Lower lobe of right lung (tissue), 2 donors: ENCODE results near the gene PUDP. TPM values are rescaled to one million over a fixed set of nuclear protein-coding genes. Genes with fewer than 3 reads are reported as not detected.

Experiments
- ATAC-seq, 2 donors: fragments of 200-7000 bp; cut with Tn5 transposase; one replicate each; pipeline ENCODE4 v1.9.1; 2020 to 2022; ENCODE audit warnings: mild to moderate bottlenecking in 2 of 2, moderate library complexity in 2 of 2
- DNase-seq: peaks from one replicate; pipeline ENCODE4 v3.0.0-alpha.2; 2020
- H3K27ac ChIP-seq: fragments of 200-600 bp; one replicate; pipeline ENCODE4 v1.8.0; 2022
- H3K27me3 ChIP-seq: fragments of 200-600 bp; one replicate; pipeline ENCODE4 v1.8.0; 2022; ENCODE audit warnings: low read depth
- H3K36me3 ChIP-seq: fragments of 200-600 bp; one replicate; pipeline ENCODE4 v1.8.0; 2022; ENCODE audit warnings: mild to moderate bottlenecking
- H3K4me1 ChIP-seq: fragments of 200-600 bp; one replicate; pipeline ENCODE4 v1.8.0; 2022
- H3K4me3 ChIP-seq: fragments of 200-600 bp; one replicate; pipeline ENCODE4 v1.8.0; 2022; ENCODE audit warnings: mild to moderate bottlenecking
- H3K9me3 ChIP-seq: fragments of 200-600 bp; one replicate; pipeline ENCODE4 v1.8.0; 2022
- intact Hi-C: fragments of 100-400 bp; cut with DNase I; formaldehyde crosslinking; loops from one replicate; pipeline ENCODE4 v1.11.0; 2022
- total RNA-seq: library from RNA; stranded (reverse); fragmentation: NEBNext Ultra II Directional; extraction: Animal tissue kit (Norgen Biotek cat#: 25700); gene quantifications from one replicate; pipeline ENCODE4 v1.2.1, GENCODE V29; 2021
- TF ChIP-seq, protein P1 (sequence below): fragments of 200-600 bp; IDR thresholded peaks from one replicate; pipeline ENCODE4 v1.8.0; 2022; ENCODE audit warnings: antibody characterized with exemption, mild to moderate bottlenecking
- donor health status: DM: no; HTN: yes; CAD: no; lungs with severe emphysema.

The PUDP gene
- total RNA-seq, 1 donor from 2014 or later = 19.8 TPM

DNA sequence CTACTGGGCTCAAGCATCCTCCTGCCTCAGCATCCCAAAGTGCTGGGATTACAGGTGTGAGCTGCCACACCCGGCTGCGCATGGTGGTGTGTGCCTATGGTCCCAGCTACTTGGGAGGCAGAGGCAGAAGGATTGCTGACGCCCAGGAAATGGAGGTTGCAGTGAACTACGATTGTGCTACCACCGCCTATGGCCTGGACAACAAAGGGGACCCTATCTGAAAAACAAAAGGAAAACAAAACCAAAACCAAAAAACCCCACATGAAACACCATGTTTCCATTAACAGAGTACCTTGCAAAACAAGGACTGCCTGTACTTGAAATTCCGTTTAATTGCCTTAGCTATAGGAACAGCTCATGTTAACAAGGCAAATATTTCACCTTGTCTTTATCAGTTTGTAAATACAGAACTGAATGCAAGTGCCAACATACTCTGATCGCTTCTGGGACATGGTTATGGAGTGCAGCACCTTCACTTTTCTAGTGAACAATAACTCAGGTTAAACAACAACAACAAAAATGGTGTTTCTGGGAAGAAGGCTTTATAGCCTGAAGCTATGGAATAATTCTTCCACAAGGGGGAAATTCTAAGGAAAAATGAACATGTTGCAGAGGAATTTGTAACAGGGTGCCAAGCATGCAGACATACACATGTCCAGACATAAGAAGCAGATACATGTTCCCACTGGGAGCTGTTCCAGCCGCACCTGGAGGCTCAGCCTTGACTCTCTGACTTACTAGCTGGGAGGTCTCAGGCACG lies 73.6 kb downstream of the PUDP start:
- no peaks in the 10 kb centered on the region for H3K36me3 ChIP-seq
- intact Hi-C loops = no loop called here
- no peaks in the 10 kb centered on the region for H3K27me3 ChIP-seq
- ATAC-seq (peak in 1 of 2 donors; percentile 68), DNase-seq (no peak)
- no peak overlapping the region for H3K4me3 ChIP-seq
- H3K9me3 ChIP-seq = no peaks in the 10 kb centered on the region
- TF ChIP-seq, protein P1, sequence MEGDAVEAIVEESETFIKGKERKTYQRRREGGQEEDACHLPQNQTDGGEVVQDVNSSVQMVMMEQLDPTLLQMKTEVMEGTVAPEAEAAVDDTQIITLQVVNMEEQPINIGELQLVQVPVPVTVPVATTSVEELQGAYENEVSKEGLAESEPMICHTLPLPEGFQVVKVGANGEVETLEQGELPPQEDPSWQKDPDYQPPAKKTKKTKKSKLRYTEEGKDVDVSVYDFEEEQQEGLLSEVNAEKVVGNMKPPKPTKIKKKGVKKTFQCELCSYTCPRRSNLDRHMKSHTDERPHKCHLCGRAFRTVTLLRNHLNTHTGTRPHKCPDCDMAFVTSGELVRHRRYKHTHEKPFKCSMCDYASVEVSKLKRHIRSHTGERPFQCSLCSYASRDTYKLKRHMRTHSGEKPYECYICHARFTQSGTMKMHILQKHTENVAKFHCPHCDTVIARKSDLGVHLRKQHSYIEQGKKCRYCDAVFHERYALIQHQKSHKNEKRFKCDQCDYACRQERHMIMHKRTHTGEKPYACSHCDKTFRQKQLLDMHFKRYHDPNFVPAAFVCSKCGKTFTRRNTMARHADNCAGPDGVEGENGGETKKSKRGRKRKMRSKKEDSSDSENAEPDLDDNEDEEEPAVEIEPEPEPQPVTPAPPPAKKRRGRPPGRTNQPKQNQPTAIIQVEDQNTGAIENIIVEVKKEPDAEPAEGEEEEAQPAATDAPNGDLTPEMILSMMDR = peak; percentile 7
- H3K4me1 ChIP-seq = no peaks in the 10 kb centered on the region
- H3K27ac ChIP-seq = no peak overlapping the region

DNA sequence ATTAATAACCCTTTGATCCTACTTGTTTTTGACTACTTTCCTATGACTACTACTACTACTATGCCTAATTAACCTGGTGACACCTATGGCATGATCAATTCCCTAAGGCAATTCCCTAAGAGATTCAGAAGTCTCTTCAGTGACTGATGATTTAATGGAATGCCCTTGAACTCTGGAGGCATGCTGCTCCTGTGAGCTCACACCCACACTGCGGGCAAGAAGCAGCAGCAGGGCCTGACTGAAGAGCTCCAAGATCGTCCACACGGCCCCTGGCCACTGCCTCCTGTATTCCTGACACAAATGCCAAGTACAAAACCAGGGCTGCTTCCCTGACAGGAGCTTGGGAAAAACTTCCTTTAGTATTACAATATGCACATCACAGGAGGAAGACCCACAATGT lies 74.6 kb downstream of the PUDP start:
- Histone ChIP-seq H3K27me3 (no peaks in the 10 kb centered on the region), H3K36me3 (no peaks in the 10 kb centered on the region), H3K4me3 (no peak overlapping the region), H3K27ac (no peak overlapping the region), H3K4me1 (no peaks in the 10 kb centered on the region), H3K9me3 (no peaks in the 10 kb centered on the region)
- TF ChIP-seq, protein P1 = no peak
- ATAC-seq (peak in 1 of 2 donors; percentile 38), DNase-seq (no peak)
- intact Hi-C loops = no loop called here

DNA sequence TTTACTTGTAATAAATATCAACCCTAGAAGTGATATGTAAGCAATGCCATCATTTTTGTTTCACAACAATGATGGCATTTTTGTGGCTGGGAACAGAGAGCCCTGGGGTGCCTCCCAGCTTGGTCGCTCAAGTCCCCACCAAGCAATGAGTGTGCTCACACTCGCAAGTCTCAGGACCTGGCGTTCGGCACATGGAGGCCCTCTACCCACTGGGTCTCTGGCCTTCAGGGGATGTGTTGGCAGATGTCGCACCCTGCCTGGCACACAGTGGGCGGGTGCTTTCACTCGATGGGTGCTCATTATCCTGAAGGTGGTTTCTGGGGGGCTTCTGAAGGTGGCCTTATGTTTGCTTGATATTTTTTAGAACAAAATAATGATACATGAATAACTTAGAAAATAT lies 75.1 kb downstream of the PUDP start:
- ATAC-seq (no peak), DNase-seq (no peak)
- TF ChIP-seq, protein P1 = no peak
- Histone ChIP-seq H3K27me3 (no peaks in the 10 kb centered on the region), H3K9me3 (no peaks in the 10 kb centered on the region), H3K36me3 (no peaks in the 10 kb centered on the region), H3K27ac (no peak overlapping the region), H3K4me1 (no peaks in the 10 kb centered on the region), H3K4me3 (no peak overlapping the region)
- intact Hi-C loops = no loop called here

DNA sequence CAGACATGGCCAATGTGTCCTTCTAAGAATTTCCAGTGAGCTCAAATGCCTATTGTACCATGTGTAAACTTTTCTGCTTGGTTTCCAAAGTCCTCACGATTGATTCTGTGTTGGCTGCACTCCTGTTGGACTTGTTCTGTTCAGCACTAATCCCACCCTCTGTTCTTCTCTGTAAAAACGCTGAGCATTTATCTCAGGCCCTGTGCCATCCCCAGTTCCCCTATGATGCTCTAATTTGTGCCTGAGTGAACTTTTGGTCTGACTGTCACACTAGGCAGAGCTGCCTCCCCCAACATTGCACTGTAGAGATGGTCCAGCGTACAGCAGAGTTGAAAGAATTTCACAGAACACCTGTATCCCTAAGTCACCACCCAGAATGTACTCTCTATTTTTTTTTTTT lies 76.6 kb downstream of the PUDP start:
- no peaks in the 10 kb centered on the region for H3K36me3 ChIP-seq
- no peaks in the 10 kb centered on the region for H3K9me3 ChIP-seq
- H3K4me1 ChIP-seq = no peaks in the 10 kb centered on the region
- no peak for DNase-seq
- no peak for ATAC-seq
- H3K27ac ChIP-seq = no peak overlapping the region
- H3K27me3 ChIP-seq = no peaks in the 10 kb centered on the region
- no peak overlapping the region for H3K4me3 ChIP-seq
- intact Hi-C loops = no loop called here
- TF ChIP-seq, protein P1 = no peak

DNA sequence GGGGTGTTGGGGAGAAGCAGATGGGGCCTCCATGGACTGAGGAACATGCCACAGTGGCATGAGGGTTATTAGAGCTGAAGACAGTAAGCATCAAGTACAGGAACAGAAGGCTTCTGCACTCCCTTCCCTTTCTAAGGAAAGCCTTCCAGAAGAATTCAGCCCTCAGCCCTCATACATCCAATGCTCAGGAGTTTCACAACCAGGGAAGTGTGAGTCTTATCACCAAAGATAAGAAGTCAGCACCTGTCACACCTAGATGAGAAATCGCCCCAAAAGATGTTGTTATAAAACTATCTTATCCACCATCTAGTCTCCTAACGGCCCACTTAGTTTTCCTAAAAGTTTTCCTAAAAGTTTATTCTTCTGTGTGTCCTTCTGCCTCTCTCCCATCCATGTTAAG lies 78.4 kb downstream of the PUDP start:
- Histone ChIP-seq H3K27ac (no peak overlapping the region), H3K36me3 (no peaks in the 10 kb centered on the region), H3K27me3 (no peaks in the 10 kb centered on the region), H3K4me1 (no peaks in the 10 kb centered on the region), H3K9me3 (no peaks in the 10 kb centered on the region), H3K4me3 (no peak overlapping the region)
- TF ChIP-seq, protein P1 = no peak
- intact Hi-C loops = no loop called here
- ATAC-seq (no peak), DNase-seq (no peak)
